Measurements from ENCODE around the gene CFAP46.

Gene CFAP46

DNA sequence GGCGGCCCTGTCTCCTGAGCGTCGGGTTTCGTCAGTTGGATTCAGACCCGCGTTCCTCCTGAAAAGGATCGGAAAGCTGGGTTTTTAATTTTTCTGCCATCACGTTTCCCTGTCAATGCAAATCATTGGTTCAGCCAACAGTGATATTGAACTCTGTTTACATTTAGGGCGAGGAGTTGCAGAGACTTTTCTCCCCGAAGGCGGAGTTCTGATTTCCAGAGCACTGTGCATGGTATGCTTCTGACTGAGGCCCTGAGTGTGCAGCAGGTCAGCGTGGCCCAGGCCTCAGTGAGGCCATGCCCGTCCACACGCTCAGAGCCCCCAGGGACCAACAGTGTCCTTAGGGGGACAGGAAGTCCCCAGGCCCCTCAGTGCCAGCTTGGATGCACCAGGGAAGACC is 183.5 kb downstream of the CFAP46 start:
- Histone ChIP-seq H3K27ac (no peak overlapping the region), H3K36me3 (peaks cover 39 to 84% (median 77%) of the 10 kb centered on the region in 3 donors), H3K4me1 (no peaks in the 10 kb centered on the region), H3K27me3 (no peaks in the 10 kb centered on the region), H3K4me3 (no peak overlapping the region), H3K9me3 (no peaks in the 10 kb centered on the region)
- DNase-seq, result no peak
- intact Hi-C loops (cut with DNase I; ENCODE audit: low total_unique reads), result no loop called here
- TF ChIP-seq, protein P1, sequence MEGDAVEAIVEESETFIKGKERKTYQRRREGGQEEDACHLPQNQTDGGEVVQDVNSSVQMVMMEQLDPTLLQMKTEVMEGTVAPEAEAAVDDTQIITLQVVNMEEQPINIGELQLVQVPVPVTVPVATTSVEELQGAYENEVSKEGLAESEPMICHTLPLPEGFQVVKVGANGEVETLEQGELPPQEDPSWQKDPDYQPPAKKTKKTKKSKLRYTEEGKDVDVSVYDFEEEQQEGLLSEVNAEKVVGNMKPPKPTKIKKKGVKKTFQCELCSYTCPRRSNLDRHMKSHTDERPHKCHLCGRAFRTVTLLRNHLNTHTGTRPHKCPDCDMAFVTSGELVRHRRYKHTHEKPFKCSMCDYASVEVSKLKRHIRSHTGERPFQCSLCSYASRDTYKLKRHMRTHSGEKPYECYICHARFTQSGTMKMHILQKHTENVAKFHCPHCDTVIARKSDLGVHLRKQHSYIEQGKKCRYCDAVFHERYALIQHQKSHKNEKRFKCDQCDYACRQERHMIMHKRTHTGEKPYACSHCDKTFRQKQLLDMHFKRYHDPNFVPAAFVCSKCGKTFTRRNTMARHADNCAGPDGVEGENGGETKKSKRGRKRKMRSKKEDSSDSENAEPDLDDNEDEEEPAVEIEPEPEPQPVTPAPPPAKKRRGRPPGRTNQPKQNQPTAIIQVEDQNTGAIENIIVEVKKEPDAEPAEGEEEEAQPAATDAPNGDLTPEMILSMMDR (IDR thresholded peaks at IDR 0.05), result no peak

Measured in tibial artery (tissue), 4 donors.